GM15510 (cell line): ENCODE results near the gene NCF2.

Experiments
- POLR2A ChIP-seq: IDR thresholded peaks from 3 replicates; pipeline ENCODE4 v1.6.1; 2011; ENCODE audit warnings: borderline replicate concordance; ENCODE audit not compliant: insufficient read length; ENCODE audit errors: extremely low read depth

The NCF2 gene

DNA sequence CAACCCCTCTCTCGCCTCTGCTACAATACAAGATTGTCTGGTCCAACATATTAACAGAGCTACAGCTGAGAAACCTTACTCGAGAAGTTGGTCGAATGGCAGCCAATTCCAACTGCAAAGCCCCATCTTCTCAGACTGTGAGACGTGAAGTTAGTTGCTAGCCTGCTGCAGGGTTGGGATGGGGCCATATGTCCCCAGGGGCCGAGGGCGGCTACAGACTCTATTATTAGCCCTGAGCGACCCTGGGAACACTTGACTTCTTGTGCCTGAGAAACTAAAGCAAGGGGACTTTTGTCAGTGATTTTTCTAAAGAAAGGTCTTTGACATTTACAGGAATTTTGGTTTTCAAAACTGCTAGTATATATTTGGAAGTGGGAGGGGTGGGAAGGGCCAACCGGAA, 13.7 kb downstream of the NCF2 start:
- TF ChIP-seq POLR2A = no peak

DNA sequence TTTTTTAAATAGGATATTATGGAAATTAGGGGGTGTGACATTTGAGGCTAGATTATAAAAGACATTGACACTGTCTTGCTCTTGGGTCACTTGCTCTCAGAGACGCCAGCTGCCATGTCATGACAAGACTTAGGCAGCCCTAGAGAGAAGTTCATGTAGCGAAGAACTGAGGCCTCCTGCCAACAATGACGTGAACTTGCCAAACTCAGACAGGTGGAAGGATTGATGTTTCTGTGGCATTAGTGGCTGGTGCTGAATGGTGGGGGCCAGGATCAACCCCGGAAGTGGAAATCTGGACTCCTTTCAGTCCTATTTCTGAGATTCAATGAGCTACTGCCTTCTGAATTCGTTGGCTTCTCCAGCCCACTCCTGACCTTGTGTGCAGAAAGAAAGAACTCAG, 14.7 kb downstream of the NCF2 start:
- no peak for TF ChIP-seq POLR2A

DNA sequence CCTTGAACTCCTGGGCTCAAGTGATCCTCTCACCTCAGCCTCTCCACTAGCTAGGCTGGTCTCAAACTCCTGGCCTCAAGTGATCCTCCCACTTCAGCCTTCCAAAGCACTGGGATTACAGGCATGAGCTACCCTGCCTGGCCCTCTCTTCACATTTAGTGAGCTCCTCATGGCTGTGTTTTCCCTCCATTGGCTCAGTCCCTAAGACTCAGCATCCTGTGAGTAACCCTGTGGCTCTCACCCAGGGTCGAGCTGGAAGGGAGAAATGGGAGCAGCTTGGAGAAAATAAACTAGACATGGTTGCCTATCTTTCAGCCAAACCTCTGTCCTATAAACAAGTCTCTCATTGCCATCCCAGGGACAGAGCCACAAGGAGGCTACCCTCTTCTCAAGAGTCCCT, 17.5 kb downstream of the NCF2 start:
- TF ChIP-seq POLR2A = no peak

DNA sequence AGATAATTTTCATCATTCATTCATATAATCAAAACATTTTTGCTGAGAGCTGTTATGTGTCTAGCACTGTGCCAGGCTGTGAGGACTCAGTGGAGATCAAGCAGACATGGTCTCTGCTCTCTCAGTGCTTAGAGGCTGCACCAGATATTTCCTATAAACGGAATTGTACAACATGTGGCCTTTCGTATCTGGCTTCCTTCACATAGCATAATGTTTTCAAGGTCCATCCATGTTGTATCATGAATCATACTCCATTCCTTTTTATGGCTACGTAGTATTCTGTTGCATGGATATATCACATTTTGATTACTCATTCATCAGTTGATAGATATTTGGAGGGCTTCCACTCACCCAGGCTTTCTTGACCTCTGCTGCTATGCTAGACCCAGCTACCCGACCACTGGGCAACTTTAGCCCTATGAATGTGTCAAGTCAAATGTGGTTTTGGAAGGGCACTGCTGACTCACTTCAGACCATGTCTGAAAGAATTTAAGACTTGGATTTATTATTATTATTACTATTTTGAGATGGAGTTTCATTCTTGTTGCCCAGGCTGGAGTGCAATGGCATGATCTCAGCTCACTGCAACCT, 18.5 kb downstream of the NCF2 start:
- TF ChIP-seq POLR2A = no peak

DNA sequence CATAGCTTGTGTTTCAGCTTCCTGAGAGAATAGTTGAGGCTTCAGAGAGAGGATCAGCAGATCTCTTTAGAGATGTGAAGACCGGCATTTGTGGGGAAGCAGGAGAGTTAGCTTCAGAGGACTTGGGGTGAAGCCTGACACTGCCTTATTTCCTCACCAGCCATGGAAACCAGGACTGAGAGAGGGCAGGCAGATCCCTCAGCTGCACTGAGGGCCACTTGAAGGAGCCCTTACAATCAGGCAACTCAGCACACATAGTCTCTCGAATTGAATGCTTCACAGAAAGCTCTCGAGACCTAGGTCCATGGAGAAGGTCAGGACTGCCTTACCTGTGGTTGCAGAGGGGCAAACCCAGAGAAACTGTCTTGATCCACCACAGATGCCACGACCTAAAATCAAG, 19.8 kb downstream of the NCF2 start:
- TF ChIP-seq POLR2A = no peak

DNA sequence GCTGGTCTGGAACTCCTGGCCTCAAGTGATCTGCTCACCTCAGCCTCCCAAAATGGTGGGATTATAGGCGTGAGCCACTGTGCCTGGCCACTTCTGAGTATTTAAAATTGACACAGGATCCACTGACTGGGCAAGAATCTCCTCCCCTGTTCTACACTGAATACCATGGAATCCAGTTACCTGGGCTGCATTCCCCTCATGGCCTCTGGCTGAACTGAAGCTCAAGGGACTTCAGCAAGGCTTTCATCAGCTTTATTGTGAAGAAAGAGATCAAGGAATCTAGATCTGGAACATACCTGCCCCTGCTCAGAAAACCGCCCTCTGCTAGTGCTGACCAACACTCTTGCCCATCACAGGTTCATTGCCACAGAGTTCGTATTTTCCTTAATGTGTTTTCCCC, 20.5 kb downstream of the NCF2 start:
- no peak for TF ChIP-seq POLR2A

DNA sequence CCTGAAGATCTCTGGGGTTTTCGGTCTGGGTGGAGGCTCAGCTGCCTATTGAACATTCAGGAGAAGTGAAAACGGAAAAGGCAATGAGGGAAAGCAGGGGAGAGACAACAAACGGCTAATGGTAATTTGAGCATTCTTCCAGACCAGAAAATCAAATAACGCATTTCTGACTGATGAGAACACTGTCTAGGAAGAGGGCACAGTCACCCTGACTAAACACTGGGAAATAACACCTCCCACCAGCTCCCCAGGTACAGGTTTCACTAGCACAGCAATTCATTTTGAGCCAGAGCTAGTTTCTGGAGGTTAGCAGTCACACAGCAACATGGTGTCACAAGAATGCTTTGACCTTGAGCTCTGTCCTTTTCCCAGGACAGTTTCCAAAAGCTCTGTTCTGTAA, 21.1 kb downstream of the NCF2 start:
- no peak for TF ChIP-seq POLR2A

DNA sequence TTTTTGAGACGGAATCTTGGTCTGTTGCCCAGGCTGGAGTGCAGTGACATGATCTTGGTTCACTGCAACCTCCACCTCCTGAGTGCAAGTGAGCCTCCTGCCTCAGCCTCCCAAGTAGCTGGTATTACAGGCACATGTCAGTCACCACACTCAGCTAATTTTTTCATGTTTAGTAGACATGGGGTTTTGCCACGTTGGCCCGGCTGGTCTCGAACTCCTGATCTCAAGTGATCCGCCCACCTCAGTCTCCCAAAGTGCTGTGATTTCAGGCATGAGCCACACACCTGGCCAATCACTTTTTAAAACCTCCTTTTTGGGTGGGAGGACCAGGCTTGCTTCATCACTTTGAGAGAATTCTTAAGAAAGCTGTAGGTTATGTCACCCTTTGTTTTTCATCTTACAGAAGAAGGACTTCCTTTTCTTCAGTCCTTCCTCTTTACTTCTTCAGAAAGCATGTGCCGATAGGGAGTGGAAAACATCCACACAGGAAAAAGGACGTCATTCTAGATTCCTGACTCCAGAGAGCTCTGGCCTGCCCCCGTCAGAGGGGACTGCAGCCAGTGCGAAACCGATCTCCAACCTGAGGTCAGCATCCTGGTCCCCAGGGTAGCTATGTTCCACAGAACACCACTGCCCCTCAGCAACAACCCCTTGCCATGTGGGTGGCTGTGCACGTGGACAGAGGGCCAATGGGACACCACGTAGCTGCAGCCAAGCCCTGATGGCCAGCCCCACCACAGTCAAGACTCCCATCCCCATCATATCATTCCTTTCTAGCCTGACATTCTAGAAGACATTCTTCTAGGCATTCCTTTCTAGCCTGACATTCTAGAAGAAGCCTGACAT, 21.9 kb downstream of the NCF2 start:
- no peak for TF ChIP-seq POLR2A

DNA sequence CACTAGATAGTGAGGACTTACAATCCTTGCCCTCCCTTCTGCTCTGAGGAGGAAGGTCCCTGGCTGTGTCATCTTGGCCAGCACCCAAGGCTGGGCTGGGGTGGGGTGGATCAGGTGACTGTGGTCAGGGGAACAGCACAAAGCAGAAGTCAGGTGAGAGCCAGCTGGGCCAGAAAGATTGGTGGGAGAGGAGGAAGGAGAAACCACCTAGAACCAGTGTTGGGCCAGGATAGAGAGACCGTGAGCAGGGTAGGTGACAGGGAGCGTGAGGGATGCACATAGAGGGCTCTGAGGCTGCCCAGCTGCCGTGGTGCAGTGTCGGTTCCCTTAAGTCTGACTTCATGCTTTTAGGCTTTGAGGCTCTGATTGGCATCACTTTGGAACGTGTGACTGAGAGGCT, 22.7 kb downstream of the NCF2 start:
- no peak for TF ChIP-seq POLR2A

DNA sequence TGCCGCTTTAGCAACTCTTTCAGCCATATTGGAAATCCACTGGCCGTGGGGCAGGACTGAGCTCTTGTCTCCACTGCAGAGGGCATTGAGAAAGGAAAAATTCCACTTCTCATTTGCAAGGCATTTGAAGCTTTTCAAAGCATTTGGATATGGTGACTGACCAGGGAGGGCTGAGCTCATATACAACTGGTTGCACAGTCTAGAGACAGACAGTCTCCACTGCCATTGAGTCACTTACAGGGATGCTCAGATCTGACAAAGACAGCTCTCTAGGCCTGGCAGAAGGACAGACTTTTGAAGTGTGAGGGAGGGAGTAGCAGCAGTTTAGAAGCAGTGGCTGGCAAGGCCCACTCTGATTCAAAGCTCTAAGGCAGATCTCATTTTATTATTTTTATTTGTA, 24.2 kb downstream of the NCF2 start:
- TF ChIP-seq POLR2A = no peak

DNA sequence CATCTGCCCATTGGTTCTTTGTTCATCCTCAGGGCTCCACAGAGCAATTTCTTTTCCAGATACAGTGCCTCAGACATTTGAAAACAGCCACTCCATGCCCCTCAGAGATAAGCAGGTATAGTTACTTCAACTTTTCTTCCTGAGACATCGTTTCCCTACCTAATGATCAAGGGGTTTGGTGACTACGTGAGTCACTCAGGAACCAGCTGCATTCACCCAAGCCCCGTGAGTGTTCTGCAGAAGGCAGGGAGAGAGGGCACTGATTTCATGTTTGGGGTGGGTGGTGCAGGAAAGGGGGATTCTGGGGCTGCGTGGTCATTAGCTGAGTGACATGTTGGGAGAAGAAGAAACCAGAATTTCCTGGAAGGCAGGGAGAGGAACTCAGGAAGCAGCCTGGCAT, 25.0 kb downstream of the NCF2 start:
- no peak for TF ChIP-seq POLR2A

DNA sequence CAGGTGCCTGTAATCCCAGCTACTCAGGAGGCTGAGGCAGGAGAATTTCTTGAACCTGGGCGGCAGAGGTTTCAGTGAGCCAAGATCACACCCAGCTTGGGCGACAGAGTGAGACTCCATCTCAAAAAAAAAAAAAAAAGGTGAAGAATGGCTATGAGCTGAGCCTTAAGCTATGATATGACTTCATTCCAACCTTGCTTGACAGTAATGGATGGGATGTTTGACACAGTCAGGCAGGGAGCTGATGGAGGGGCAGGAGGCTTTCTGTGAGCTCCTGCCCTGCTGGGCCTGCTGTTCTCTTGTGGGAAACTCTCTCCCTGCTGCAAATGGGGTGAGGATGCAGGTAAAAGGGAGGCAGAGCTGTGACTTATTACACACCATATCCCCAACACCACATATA, 27.6 kb downstream of the NCF2 start:
- TF ChIP-seq POLR2A = no peak

DNA sequence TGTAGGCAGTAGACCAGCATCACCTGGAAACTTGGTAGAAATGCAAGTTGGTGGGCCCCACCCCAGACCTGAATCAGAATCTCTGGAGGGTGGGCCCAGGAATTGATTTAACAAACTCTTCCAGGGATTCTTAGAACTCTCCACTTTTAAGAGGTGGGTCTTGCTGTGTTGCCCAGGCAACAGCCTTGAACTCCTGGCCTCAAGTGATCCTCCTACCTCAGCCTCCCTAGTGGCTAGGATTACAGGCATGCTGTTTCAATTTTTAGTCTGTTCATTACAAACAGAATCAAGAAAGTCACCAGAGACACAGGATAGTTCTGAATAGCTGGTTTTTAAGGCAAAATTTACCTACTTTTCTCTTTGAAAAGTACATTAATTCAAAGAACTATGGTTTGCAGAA, 31.2 kb downstream of the NCF2 start:
- no peak for TF ChIP-seq POLR2A

DNA sequence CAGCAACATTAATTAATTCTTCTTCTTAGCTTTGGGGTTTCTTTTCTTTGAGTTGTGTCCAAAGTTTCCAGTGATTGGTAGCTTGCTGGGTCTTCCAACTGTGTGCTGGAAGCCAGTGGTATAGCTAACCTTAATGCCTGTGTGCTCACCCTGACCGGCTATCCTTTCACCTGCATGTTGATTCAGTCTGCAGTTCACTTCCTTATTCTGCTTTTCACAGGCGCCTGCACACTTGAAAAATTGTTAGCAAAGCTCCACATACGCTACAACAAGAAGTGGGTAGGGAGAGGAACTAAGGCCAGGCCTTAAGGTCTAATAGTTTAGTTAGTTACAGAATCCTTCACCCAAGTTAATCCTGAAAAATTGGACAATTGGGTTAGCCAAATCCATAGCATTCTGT, 35.7 kb downstream of the NCF2 start:
- TF ChIP-seq POLR2A = no peak

DNA sequence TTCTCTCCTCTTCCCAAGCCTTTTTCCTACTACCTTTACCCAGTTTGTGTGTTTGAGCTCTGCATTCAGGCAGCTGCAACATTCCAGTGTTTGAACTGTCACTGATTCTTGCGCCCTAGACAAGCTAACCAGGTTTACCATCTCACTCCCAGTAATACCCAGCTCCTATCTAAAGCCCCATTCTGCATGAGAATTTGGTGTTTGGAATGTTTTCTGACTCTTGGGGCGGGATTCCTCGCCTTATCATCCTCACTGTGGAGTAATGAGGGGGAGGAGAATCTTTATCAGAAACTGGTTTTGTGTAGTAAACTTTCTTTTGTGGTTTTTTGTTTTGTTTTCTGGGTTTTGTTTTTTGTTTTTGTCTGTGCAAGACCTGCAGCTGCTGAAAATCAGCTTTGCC, 36.5 kb downstream of the NCF2 start:
- TF ChIP-seq POLR2A = no peak

DNA sequence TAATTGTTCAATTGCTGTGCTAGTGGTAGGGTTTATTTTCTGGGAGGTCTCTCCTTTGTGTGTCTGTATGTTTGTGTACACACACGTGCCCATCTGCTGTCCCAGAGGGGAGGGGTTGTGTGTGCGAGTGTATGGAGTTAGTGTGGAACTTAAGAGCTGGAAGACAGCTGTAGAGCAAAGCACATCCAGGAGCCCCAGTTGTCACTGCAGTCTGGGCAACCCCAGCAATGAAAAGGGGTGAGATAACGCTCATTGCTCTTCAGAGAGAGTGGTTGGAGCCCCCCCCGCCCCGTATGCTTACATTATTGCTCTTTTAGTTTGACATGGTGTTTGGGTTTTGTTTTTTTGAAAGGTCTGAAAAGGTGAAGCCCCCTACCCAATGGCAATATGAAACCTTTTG, 36.9 kb downstream of the NCF2 start:
- TF ChIP-seq POLR2A = no peak
